Ammon's horn (tissue), 1 donor: ENCODE measurements around the gene ST3GAL4.

Source experiments
- DNase-seq: peaks from one replicate; pipeline ENCODE4 v3.0.0-alpha.2; 2016; ENCODE audit warnings: low spot score

The ST3GAL4 gene

DNA sequence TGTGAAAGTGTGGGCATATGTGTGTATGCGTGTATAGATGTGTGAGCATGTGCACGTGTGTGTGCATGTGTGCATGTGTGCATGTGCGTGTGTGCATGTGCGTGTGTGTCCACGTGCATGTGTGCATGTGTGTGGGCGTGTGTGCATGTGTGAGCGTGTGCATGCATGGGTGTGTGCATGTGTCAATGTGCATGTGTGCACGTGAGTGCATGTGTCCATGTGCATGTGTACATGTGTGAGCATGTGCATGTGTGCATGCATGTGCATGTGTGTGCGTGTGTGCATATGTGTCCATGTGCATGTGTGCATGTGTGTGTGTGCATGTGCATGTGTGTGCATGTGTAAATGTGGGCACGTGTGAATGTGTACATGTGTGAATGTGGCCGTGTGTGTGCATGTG is 95.3 kb downstream of the ST3GAL4 start:
- DNase-seq, result no peak

- no peak for DNase-seq
Observed at GRCh38 chr11:126451211-126451802, 95.8 kb downstream of the ST3GAL4 start.

GRCh38 chr11:126452241-126453101 is 97.0 kb downstream of the ST3GAL4 start:
- DNase-seq, result no peak

GRCh38 chr11:126456089-126456488 is 100.6 kb downstream of the ST3GAL4 start:
- DNase-seq, result no peak

DNA sequence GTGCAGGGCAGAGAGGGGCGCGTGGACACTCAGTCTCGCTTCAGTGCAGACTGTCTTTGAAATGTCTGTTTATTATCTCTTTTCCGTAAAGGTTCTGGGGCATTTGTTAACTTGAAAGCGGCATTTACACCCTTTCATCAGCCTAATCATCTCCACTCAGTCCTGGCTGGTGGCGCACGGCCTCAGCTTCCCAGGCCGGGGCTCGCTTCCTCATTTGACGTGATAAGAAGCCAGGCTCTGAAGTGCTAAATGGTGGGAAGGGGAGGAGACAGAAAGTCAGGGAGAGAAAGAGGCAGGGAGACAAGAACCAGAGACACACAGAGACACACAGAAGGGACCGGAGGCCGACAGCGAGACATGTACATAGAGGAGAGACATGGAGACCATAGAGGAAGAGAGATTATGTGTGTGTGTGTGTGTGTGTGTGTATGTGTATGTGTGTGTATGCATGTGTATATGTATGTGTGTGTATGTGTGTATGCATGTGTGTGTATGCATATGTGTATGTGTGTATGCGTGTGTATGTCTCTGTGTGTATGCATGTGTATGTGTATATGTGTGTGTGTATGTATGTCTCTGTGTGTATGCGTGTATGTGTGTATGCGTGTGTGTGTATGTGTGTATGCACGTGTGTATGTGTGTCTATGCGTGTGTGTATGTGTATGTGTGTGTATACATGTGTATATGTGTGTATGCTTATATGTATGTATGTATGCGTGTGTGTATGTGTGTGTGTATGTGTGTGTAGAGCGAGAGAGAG is 101.5 kb downstream of the ST3GAL4 start:
- DNase-seq, result peak; percentile 45

GRCh38 chr11:126457817-126458216 is 102.3 kb downstream of the ST3GAL4 start:
- DNase-seq, result no peak

DNA sequence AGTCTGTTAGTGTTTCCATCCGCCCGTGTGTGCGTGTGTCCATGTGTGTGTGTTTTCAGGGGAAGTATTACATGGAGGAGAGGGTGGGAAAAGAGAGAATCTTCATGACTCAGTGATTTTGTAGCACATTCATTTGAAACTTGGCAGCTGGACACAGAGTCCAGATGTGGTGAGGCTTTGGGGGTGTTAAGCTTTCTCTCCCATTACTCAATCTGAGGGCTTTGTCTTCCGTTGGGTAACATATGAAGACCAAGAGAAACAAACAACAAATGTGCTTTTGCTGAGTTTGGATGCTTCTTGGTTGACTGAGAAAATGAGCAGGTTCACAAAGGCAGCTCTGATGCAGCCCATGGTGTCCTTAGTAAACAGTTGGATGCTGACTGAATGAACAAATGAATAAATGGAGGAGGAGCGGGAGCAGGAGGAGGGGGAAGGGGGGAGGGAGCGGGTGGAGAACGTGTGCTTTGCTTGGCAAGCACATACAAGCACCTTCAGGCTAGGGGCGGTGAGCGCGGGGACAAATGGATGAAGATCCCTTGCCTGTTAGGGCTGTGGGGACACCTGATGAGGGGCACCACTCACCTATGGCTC is 104.3 kb downstream of the ST3GAL4 start:
- DNase-seq, result peak; percentile 83

DNA sequence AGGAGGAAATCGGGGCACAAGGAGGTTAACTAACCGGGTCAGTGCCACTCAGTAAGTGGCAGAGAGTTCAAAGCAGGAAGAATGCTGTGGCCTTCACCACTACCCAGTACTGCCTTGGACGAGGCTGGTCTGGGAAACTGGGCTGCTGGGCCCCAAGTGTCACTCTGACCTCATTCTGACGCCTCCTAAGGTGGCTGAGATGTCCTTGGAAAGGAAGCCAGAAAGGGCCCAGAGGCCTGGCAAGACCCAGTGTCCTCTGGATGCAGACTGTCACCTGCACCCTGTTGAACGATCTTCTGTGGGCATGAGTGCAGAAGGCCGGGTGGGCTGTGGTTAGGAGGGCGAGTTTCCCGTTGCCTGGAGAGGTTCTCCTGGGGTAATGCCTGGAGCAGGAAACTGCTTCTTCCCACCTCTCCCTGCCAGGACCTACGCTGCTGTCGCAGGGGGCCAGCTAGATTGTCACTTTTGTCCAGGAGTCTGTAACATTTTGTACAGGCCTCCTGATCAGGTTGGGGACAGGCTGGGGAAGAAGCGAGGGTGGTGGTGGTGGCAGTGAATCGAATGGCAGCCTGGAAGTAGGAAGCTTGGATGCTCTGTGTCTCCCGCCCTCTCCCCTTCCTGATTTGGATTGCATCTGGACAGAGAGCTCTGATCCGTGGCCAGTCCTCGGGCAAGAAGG is 105.1 kb downstream of the ST3GAL4 start:
- no peak for DNase-seq

DNA sequence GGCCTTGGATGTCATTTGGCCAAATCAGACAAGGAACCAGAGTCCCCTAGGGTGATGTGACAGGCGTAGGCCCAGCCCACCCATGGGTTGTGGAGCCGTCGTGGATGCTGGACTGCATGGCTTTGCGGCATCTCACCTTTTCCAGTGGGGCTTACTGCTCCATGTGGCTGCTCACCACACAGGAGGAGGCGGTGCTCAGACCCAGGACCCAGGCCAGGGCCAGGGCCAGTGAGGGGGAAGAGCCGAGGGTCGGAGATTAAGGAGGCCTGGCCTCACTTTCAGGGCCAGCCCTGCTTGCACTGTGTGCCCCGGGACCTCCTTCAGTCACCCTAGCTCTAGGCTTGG is 105.6 kb downstream of the ST3GAL4 start:
- DNase-seq, result no peak

- DNase-seq, result no peak
Observed at GRCh38 chr11:126461996-126462395, 106.5 kb downstream of the ST3GAL4 start.

- no peak for DNase-seq
Observed at GRCh38 chr11:126462422-126462821, 106.9 kb downstream of the ST3GAL4 start.
